NK-92 treated with Interleukin-12 subunit alpha and Interleukin-12 subunit beta, amount 100 ng/mL, for 24 hours (cell line): ENCODE measurements around the gene KMT2A.
"Not testable (repeated sequence)": the region's sequence is repeated elsewhere in the genome, so short reads cannot be mapped to it uniquely, and the experiment has no call there.

Experiments used
- DNase-seq: peaks from one replicate; lab custom pipeline; 2025; lab: John Stamatoyannopoulos, UW

KMT2A gene

GRCh38 chr11:118435893-118436624 is at the start of gene KMT2A:
TSS of gene KMT2A (plus strand) at chr11:118436492. CDS start at chr11:118436513, 21 bp downstream.
- DNase-seq = peak; percentile 86

- DNase-seq = no peak
Measured at GRCh38 chr11:118396097-118396501, 40.2 kb upstream of the KMT2A start.

GRCh38 chr11:118397448-118397847 is 38.8 kb upstream of the KMT2A start:
- DNase-seq = no peak

GRCh38 chr11:118398791-118399559 is 37.3 kb upstream of the KMT2A start:
- DNase-seq = peak; percentile 29

- DNase-seq = peak; percentile 86
Measured at GRCh38 chr11:118401151-118401879, 35.0 kb upstream of the KMT2A start, which contains the start of gene ATP5MG. TSS of gene ATP5MG (plus strand) at chr11:118401606. CDS start at chr11:118401666, 60 bp downstream.

- DNase-seq = no peak
Measured at GRCh38 chr11:118401880-118402590, 34.3 kb upstream of the KMT2A start.

- not testable (repeated sequence) for DNase-seq
Measured at GRCh38 chr11:118402594-118402993, 33.7 kb upstream of the KMT2A start.

GRCh38 chr11:118406599-118407166 is 29.6 kb upstream of the KMT2A start:
- no peak for DNase-seq

GRCh38 chr11:118410055-118410745 is 26.1 kb upstream of the KMT2A start:
- DNase-seq = no peak

GRCh38 chr11:118411530-118411929 is 24.8 kb upstream of the KMT2A start:
- no peak for DNase-seq

- DNase-seq = no peak
Measured at GRCh38 chr11:118412921-118413320, 23.4 kb upstream of the KMT2A start.

GRCh38 chr11:118415062-118415738 is 21.1 kb upstream of the KMT2A start:
- no peak for DNase-seq

- DNase-seq = peak; percentile 5
Measured at GRCh38 chr11:118415739-118416068, 20.6 kb upstream of the KMT2A start.

- DNase-seq = not testable (repeated sequence)
Measured at GRCh38 chr11:118416900-118417299, 19.4 kb upstream of the KMT2A start.

- DNase-seq = no peak
Measured at GRCh38 chr11:118417801-118418200, 18.5 kb upstream of the KMT2A start.

- no peak for DNase-seq
Measured at GRCh38 chr11:118418766-118419165, 17.5 kb upstream of the KMT2A start.

- no peak for DNase-seq
Measured at GRCh38 chr11:118427707-118428106, 8.6 kb upstream of the KMT2A start.

- no peak for DNase-seq
Measured at GRCh38 chr11:118430956-118431355, 5.3 kb upstream of the KMT2A start.

- DNase-seq = no peak
Measured at GRCh38 chr11:118434123-118434552, 2.2 kb upstream of the KMT2A start.

GRCh38 chr11:118434553-118435289 is 1.6 kb upstream of the KMT2A start:
- DNase-seq = peak; percentile 35
